GM12878 (cell line): ENCODE data around the gene CYB5B. TPM values are rescaled to one million over a fixed set of nuclear protein-coding genes. Genes with fewer than 3 reads are reported as not detected.
A peak's percentile ranks its signal among the peaks of the same experiment; 100 is the strongest.

Source experiments
- ATAC-seq: fragments of 200-7000 bp; cut with Tn5 transposase; 3 replicates; pipeline ENCODE4 v1.9.1; 2020; ENCODE audit warnings: mild to moderate bottlenecking, moderate library complexity
- BruUV-seq: library from RNA; stranded (reverse); fragments of 400-500 nt; replicated peaks from 2 replicates; lab custom pipeline; 2021; lab: Mats Ljungman, UMichigan
- CTCF ChIA-PET: fragments of 300-600 bp; sonication (Branson Sonifier 250); formaldehyde crosslinking; extraction: SDS; loops from one replicate; lab custom pipeline; 2021; ENCODE audit warnings: inconsistent platforms; lab: Yijun Ruan, JAX
- POLR2A ChIA-PET: fragments of 350-600 bp; formaldehyde crosslinking; extraction: SDS; loops from one replicate; lab custom pipeline; 2021; ENCODE audit warnings: inconsistent platforms; lab: Charles Lee
- RAD21 ChIA-PET: fragments of 300-600 bp; sonication (Branson Sonifier 250); formaldehyde crosslinking; loops from one replicate; lab custom pipeline; 2023; ENCODE audit warnings: antibody characterized with exemption; ENCODE audit not compliant: unreplicated experiment; lab: Charles Lee
- SMC1A ChIA-PET: fragments of 300-600 bp; sonication (Branson Sonifier 250); formaldehyde crosslinking; loops from one replicate; lab custom pipeline; 2023; ENCODE audit not compliant: unreplicated experiment, uncharacterized antibody; lab: Charles Lee
- DNase-seq: peaks from one replicate; pipeline ENCODE4 v3.0.0-alpha.2; 2011; ENCODE audit warnings: low read depth, low spot score
- FAIRE-seq: peaks from 3 replicates; lab custom pipeline; 2011; peaks lifted over from hg19 to GRCh38; lab: Jason Lieb, UNC
- H2AFZ ChIP-seq: 2 replicates; pipeline ENCODE4 v1.6.0; 2011; ENCODE audit warnings: low read depth, low read length, control low read depth; ENCODE audit not compliant: control insufficient read depth
- H3K27ac ChIP-seq: 2 replicates; pipeline ENCODE4 v1.5.1; 2011; ENCODE audit warnings: control low read depth; ENCODE audit not compliant: control insufficient read depth, insufficient read depth
- H3K27me3 ChIP-seq, 2 experiments: replicated peaks in 1 of 2; 2 replicates each; pipeline versions ENCODE4 v1.6.0 to v1.6.1; 2011; ENCODE audit warnings: low read length in 1 of 2; ENCODE audit not compliant: control insufficient read depth in 2 of 2, insufficient read depth in 2 of 2
- H3K36me3 ChIP-seq, 2 experiments: 2 replicates each; pipeline ENCODE4 v1.5.1; 2011; ENCODE audit warnings: low read length in 1 of 2; ENCODE audit not compliant: control insufficient read depth in 2 of 2, insufficient read depth in 2 of 2
- H3K4me1 ChIP-seq: 2 replicates; pipeline ENCODE4 v1.6.1; 2011; ENCODE audit warnings: mild to moderate bottlenecking, low read length, moderate library complexity, mixed read lengths; ENCODE audit not compliant: control insufficient read depth, insufficient read depth
- H3K4me2 ChIP-seq: 2 replicates; pipeline ENCODE4 v1.6.0; 2011; ENCODE audit warnings: control low read depth; ENCODE audit not compliant: control insufficient read depth, insufficient read depth
- H3K4me3 ChIP-seq: fragments of 200-600 bp; sonication (generic); 2 replicates; pipeline ENCODE4 v1.5.1; 2016
- H3K79me2 ChIP-seq: 2 replicates; pipeline ENCODE4 v1.6.0; 2011; ENCODE audit warnings: low read length; ENCODE audit not compliant: control insufficient read depth, insufficient read depth
- H3K9ac ChIP-seq: 2 replicates; pipeline ENCODE4 v1.8.0; 2011; ENCODE audit warnings: low read length, control low read depth, mixed read lengths; ENCODE audit not compliant: control insufficient read depth, insufficient read depth
- H3K9me3 ChIP-seq: replicated peaks from 3 replicates; pipeline ENCODE4 v1.5.1; 2011; ENCODE audit warnings: mild to moderate bottlenecking, low read length; ENCODE audit not compliant: control insufficient read depth, insufficient read depth
- H4K20me1 ChIP-seq: 2 replicates; pipeline ENCODE4 v1.6.0; 2011; ENCODE audit not compliant: control insufficient read depth, insufficient read depth
- EP300 ChIP-seq, 2 experiments: fragments of 150-350 bp in 1 of 2; IDR thresholded peaks; 2 replicates each; pipeline ENCODE4 v1.6.1; 2011 to 2012; ENCODE audit warnings: low read depth in 2 of 2, low read length in 2 of 2, borderline replicate concordance in 1 of 2, improper control_type of control experiment in 1 of 2, inconsistent platforms in 1 of 2; ENCODE audit not compliant: control insufficient read depth in 1 of 2
- ESRRA ChIP-seq: IDR thresholded peaks from 2 replicates; pipeline ENCODE4 v1.6.1; 2012; ENCODE audit warnings: mild to moderate bottlenecking, low read length, improper control_type of control experiment
- FOXM1 ChIP-seq: IDR thresholded peaks from 2 replicates; pipeline ENCODE4 v1.6.1; 2012; ENCODE audit warnings: low read depth, mild to moderate bottlenecking, inconsistent platforms, low read length, moderate library complexity
- KLF5 ChIP-seq: fragments of 450-650 bp; IDR thresholded peaks from 2 replicates; pipeline ENCODE4 v1.6.1; 2014; ENCODE audit warnings: mild to moderate bottlenecking; ENCODE audit not compliant: partially characterized antibody
- MEF2A ChIP-seq: IDR thresholded peaks from 2 replicates; pipeline ENCODE4 v1.6.1; 2011; ENCODE audit warnings: low read depth, mild to moderate bottlenecking, low read length, moderate library complexity; ENCODE audit not compliant: insufficient read depth
- POLR2AphosphoS2 ChIP-seq: IDR thresholded peaks from 2 replicates; pipeline ENCODE4 v1.6.1; 2011; ENCODE audit warnings: low read depth, mild to moderate bottlenecking, low read length, improper control_type of control experiment, moderate library complexity
- ZBTB40 ChIP-seq: fragments of 450-650 bp; IDR thresholded peaks from 2 replicates; pipeline ENCODE4 v1.6.1; 2016; ENCODE audit warnings: mild to moderate bottlenecking, moderate library complexity, borderline replicate concordance
- WGBS: methylation state at CpG from one replicate; pipeline ENCODE4 v1.1.6; 2016; ENCODE audit warnings: low lambda C conversion rate; ENCODE audit not compliant: insufficient replicate concordance, insufficient coverage; ENCODE audit errors: missing lambda C conversion rate; 5-methylcytosine and 5-hydroxymethylcytosine counted together
- in situ Hi-C: fragments of 300-500 bp; cut with MboI; formaldehyde crosslinking; loops from 9 replicates; pipeline ENCODE4 v1.14.3; 2018; ENCODE audit warnings: mixed read lengths
- intact Hi-C: fragments of 100-400 bp; cut with micrococcal nuclease; formaldehyde crosslinking; loops from one replicate; pipeline ENCODE4 v1.14.2; 2022; ENCODE audit not compliant: unreplicated experiment
- polyA plus RNA-seq, 11 experiments: library from polyadenylated mRNA; depleted of rRNA in 4 of 11; unstranded in 6 of 11; stranded (reverse) in 5 of 11; fragments of >200 nt; fragmentation: Nextera tagmentation in 4 of 11; fragmentation: Illumina TruSeq in 1 of 11; extraction: Ambion mirVana in 4 of 11; extraction: Trizol in 1 of 11; gene quantifications; 1 replicate in 1 of 11; 2 replicates in 10 of 11; pipeline versions ENCODE4 v1.2.1 to v1.2.3, GENCODE V29; 2011 to 2016; ENCODE audit warnings: inconsistent platforms in 2 of 11, missing spikeins in 2 of 11, low read depth in 1 of 11
- total RNA-seq, 4 experiments: library from RNA; depleted of rRNA in 3 of 4; stranded (reverse); fragments of >200 nt in 3 of 4; fragmentation: Illumina TruSeq in 1 of 4; extraction: Trizol in 1 of 4; gene quantifications; 2 replicates each; pipeline versions ENCODE4 v1.2.1 to v1.2.3, GENCODE V29; 2013 to 2021

CYB5B gene
- total and polyA plus RNA-seq, 10 of the 15 experiments (the other 5 are each of a cell fraction or from before 2014, with no cell fraction given): 145 to 305 (median 179) TPM

- RAD21 ChIA-PET: interaction anchor here (0.5 to 5.0 kb wide), 53 partner anchors 9 to 534 kb away, joined by 3 to 51 read pairs (median 5); partner anchors contain the start of genes COG8, CYB5B, NFAT5 and NOB1
- intact Hi-C loops (loop anchor here (1.0 to 10.0 kb wide), 5 partner anchors 73 to 359 kb away; partner anchors contain the start of gene NOB1), in situ Hi-C loops (loop anchor here (5.0 kb wide), 1 partner anchor 356 kb away; the partner anchor contains the start of gene NOB1)
- POLR2A ChIA-PET: interaction anchor here (0.6 to 2.2 kb wide), 6 partner anchors 59 to 366 kb away, joined by 3 to 12 read pairs (median 4); partner anchors contain the start of genes NOB1 and WWP2
- H3K9ac ChIP-seq: no peak overlapping the region
- no peak overlapping the region for H3K27ac ChIP-seq
- CTCF ChIA-PET: interaction anchor here (0.6 to 4.9 kb wide), 76 partner anchors 8 to 844 kb away, joined by 3 to 108 read pairs (median 6); partner anchors contain the start of genes CYB5B, NOB1, NQO1 and WWP2
- no TSS peak for BruUV-seq
- no peak overlapping the region for H3K4me2 ChIP-seq
- no peaks in the 10 kb centered on the region for H3K9me3 ChIP-seq
- H3K36me3 ChIP-seq: no peaks in the 10 kb centered on the region
- SMC1A ChIA-PET: interaction anchor here (0.7 to 5.9 kb wide), 68 partner anchors 8 to 1303 kb away, joined by 3 to 45 read pairs (median 5); partner anchors contain the start of genes CYB5B, NOB1, NQO1 and WWP2
- no peaks in the 10 kb centered on the region for H3K79me2 ChIP-seq
- H3K27me3 ChIP-seq: no peaks in the 10 kb centered on the region
- H4K20me1 ChIP-seq: no peaks in the 10 kb centered on the region
- no peak for ATAC-seq
- no peak for FAIRE-seq
- no peak overlapping the region for H2AFZ ChIP-seq
- H3K4me1 ChIP-seq: no peaks in the 10 kb centered on the region
- no peak overlapping the region for H3K4me3 ChIP-seq
- DNase-seq: no peak
- TF ChIP-seq POLR2AphosphoS2: no peak
- TF ChIP-seq MEF2A: no peak
- TF ChIP-seq, all 136 proteins: peak for 0
Measured at GRCh38 chr16:69395859-69396186, 28.6 kb upstream of the CYB5B start.

GRCh38 chr16:69396187-69397061 is 28.0 kb upstream of the CYB5B start:
- H3K27me3 ChIP-seq: no peaks in the 10 kb centered on the region
- peak overlapping the region; percentile 49 for H3K4me2 ChIP-seq
- CTCF ChIA-PET: interaction anchor here (0.6 to 4.9 kb wide), 83 partner anchors 8 to 844 kb away, joined by 3 to 108 read pairs (median 5); partner anchors contain the start of genes CYB5B, NOB1, NQO1 and WWP2
- no peaks in the 10 kb centered on the region for H3K36me3 ChIP-seq
- RAD21 ChIA-PET: interaction anchor here (0.5 to 5.0 kb wide), 59 partner anchors 8 to 534 kb away, joined by 3 to 51 read pairs (median 5); partner anchors contain the start of genes COG8, CYB5B, NFAT5 and NOB1
- in situ Hi-C loops: loop anchor here (5.0 kb wide), 1 partner anchor 356 kb away; the partner anchor contains the start of gene NOB1
- WGBS: 44% methylated on average over 13 of the region's 13 CpGs
- H3K4me3 ChIP-seq: no peak overlapping the region
- no peaks in the 10 kb centered on the region for H4K20me1 ChIP-seq
- ATAC-seq (peak; percentile 79), FAIRE-seq (peak; percentile 84), DNase-seq (peak; percentile 45)
- SMC1A ChIA-PET: interaction anchor here (0.7 to 5.9 kb wide), 73 partner anchors 9 to 1302 kb away, joined by 3 to 45 read pairs (median 5); partner anchors contain the start of genes CYB5B, NOB1, NQO1 and WWP2
- no peak overlapping the region for H3K9ac ChIP-seq
- intact Hi-C loops: loop anchor here (1.0 to 10.0 kb wide), 5 partner anchors 73 to 358 kb away; partner anchors contain the start of gene NOB1
- peak overlapping the region; percentile 84 for H2AFZ ChIP-seq
- H3K4me1 ChIP-seq: no peaks in the 10 kb centered on the region
- no TSS peak for BruUV-seq
- no peaks in the 10 kb centered on the region for H3K79me2 ChIP-seq
- no peaks in the 10 kb centered on the region for H3K9me3 ChIP-seq
- H3K27ac ChIP-seq: no peak overlapping the region
- POLR2A ChIA-PET: interaction anchor here (0.6 to 2.2 kb wide), 8 partner anchors 60 to 366 kb away, joined by 3 to 12 read pairs (median 3); partner anchors contain the start of genes NOB1 and WWP2
- TF ChIP-seq ZBTB40 (peak; percentile 26; the same call in 1 of the 2 replicates), FOXM1 (no peak), EP300 (IDR thresholded peaks at IDR 0.05; ENCODE audit: borderline replicate concordance in 1 of 2, control insufficient read depth in 1 of 2, low read depth in 2 of 2, low read length in 2 of 2) (no peak), ESRRA (no peak), KLF5 (no peak)
